ACC112 (cell line): ENCODE data around the gene PXN.
A peak's percentile ranks its signal among the peaks of the same experiment; 100 is the strongest.

ENCODE experiments used
- H2AFZ ChIP-seq: fragments of 200-600 bp; sonication (generic); one replicate; pipeline ENCODE4 v1.6.0; 2017; ENCODE audit warnings: antibody characterized with exemption, low read length; ENCODE audit not compliant: unreplicated experiment
- H3K27ac ChIP-seq: fragments of 200-600 bp; sonication (generic); 2 replicates; pipeline ENCODE4 v1.5.1; 2014; ENCODE audit warnings: low read depth, mild to moderate bottlenecking, antibody characterized with exemption, low read length, moderate library complexity
- H3K27me3 ChIP-seq: fragments of 200-600 bp; sonication (generic); 2 replicates; pipeline ENCODE4 v1.6.1; 2014; ENCODE audit warnings: mild to moderate bottlenecking, antibody characterized with exemption, low read length, moderate library complexity, mixed read lengths; ENCODE audit not compliant: insufficient read depth
- H3K36me3 ChIP-seq: fragments of 200-600 bp; sonication (generic); 2 replicates; pipeline ENCODE4 v1.6.1; 2016; ENCODE audit warnings: mild to moderate bottlenecking, antibody characterized with exemption, low read length, moderate library complexity, mixed read lengths; ENCODE audit not compliant: insufficient read depth
- H3K4me1 ChIP-seq: fragments of 200-600 bp; sonication (generic); one replicate; pipeline ENCODE4 v1.6.1; 2016; ENCODE audit warnings: low read length, mixed read lengths; ENCODE audit not compliant: insufficient read depth, unreplicated experiment, control insufficient read depth
- H3K4me3 ChIP-seq: fragments of 200-600 bp; sonication (generic); 2 replicates; pipeline ENCODE4 v1.5.1; 2014; ENCODE audit warnings: mild to moderate bottlenecking, low read depth, low read length
- H3K79me2 ChIP-seq: fragments of 200-600 bp; sonication (generic); one replicate; pipeline ENCODE4 v1.6.0; 2016; ENCODE audit warnings: low read length; ENCODE audit not compliant: control insufficient read depth, unreplicated experiment, insufficient read depth

The PXN gene

DNA sequence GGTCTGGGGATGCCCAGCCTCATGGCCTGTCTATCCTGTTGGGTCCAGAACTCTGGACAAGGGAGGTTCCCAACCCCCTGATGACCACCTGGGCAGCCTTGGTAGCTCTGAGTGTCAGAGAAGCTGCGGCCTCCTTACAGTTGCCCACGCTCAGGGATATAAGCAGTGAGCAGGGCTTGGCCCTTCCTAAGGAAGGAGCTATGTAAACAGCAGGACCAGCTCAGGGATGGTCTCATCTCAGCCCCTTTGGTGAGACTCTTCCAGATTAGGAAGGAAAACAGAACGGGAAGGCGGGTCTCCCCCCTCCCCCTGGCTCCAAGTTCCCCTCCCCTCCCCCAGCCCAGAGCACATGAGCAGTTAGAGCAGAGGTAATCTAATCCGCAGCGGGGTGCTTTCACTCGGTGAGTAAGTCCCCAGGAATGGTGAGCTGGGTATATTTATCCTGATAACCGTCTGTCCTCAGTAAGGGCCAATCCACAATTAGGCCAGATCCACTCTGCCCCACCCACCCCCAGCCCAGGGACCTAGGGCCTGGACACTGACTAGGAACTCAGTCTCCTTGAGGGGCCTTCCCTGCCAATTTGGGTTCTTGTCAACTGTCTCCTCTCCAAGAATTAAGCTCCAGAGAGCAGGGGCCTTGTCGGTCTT is 35.1 kb downstream of the PXN start:
- peak overlapping the region; percentile 63 for H3K4me3 ChIP-seq
- H3K36me3 ChIP-seq: peaks cover 13% of the 10 kb centered on the region; the same call in 1 of the 2 replicates
- no peaks in the 10 kb centered on the region for H3K27me3 ChIP-seq
- H3K27ac ChIP-seq: peak overlapping the region; percentile 98
- peaks cover 94% of the 10 kb centered on the region for H3K4me1 ChIP-seq
- peaks cover 83% of the 10 kb centered on the region for H3K79me2 ChIP-seq
- no peak overlapping the region for H2AFZ ChIP-seq

DNA sequence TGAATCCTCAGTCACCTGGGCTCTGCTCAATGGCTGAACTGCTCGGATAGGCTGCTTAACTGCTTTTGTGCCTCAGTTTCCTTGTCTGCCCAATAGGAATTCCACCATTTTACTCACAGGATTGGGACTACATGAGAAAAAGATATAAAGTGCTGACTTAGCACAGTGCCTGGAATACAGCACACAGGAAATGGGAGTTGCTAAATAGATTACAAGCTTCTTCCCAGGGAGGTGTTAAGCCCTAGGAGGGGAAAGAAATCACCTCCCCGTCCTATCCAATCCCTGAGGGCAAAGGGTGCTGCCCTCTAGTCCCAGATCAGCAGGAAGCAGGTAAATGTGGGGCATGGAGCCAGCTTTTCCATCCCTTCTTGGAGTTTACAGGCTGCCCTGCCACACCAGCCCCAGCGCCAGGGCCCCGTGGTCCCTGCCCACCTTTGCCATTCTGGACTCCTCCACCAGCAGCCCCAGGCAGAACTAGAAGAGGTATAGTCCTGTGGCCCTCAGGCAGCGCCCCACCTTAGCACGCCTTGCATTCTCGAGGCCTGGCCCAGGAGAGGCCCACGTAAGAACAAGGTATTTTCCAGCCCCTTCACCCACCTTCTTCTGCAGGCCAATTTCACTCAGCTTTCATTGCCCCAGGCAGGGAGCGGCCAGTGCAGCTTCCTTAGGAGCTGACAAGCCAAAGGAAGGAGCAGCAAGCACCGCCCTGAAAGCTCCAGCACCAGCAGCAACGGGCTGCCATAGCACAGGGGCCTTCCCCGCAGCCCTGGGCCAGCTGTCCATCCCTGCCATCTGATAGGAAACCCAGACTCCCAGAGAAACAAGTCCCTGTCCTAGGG is 35.8 kb downstream of the PXN start:
- H3K27ac ChIP-seq: peak overlapping the region; percentile 98
- peaks cover 94% of the 10 kb centered on the region for H3K4me1 ChIP-seq
- peaks cover 86% of the 10 kb centered on the region for H3K79me2 ChIP-seq
- no peak overlapping the region for H2AFZ ChIP-seq
- H3K4me3 ChIP-seq: peak overlapping the region; percentile 46
- no peaks in the 10 kb centered on the region for H3K27me3 ChIP-seq
- peaks cover 13% of the 10 kb centered on the region; the same call in 1 of the 2 replicates for H3K36me3 ChIP-seq

DNA sequence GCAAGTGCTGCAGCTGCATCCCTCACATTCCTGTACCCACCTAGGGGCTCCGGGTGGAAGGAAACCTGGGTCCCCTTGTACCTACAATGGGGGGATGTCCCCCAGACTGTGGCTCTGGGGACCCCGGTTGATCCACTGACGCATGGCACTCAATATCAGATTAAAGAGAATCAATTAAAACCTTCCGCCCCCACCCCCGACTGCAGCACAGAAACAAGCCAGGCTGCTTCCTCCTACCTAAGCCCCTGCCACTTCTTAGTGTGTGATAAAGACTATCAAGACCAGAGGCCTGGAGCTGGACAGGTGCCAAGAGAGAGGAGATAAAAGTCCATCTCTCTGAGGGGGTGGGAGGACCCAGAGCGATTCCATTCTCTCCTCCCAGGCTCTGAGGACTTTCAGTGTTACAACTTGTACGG is 36.5 kb downstream of the PXN start:
- H3K79me2 ChIP-seq: peaks cover 88% of the 10 kb centered on the region
- H3K4me3 ChIP-seq: 0 out of 2 replicates have a peak overlapping the region, but pooled peaks have one; percentile 46
- peak overlapping the region; percentile 98 for H3K27ac ChIP-seq
- H3K4me1 ChIP-seq: peaks cover 96% of the 10 kb centered on the region
- H3K36me3 ChIP-seq: peaks cover 13% of the 10 kb centered on the region; the same call in 1 of the 2 replicates
- H2AFZ ChIP-seq: no peak overlapping the region
- no peaks in the 10 kb centered on the region for H3K27me3 ChIP-seq

DNA sequence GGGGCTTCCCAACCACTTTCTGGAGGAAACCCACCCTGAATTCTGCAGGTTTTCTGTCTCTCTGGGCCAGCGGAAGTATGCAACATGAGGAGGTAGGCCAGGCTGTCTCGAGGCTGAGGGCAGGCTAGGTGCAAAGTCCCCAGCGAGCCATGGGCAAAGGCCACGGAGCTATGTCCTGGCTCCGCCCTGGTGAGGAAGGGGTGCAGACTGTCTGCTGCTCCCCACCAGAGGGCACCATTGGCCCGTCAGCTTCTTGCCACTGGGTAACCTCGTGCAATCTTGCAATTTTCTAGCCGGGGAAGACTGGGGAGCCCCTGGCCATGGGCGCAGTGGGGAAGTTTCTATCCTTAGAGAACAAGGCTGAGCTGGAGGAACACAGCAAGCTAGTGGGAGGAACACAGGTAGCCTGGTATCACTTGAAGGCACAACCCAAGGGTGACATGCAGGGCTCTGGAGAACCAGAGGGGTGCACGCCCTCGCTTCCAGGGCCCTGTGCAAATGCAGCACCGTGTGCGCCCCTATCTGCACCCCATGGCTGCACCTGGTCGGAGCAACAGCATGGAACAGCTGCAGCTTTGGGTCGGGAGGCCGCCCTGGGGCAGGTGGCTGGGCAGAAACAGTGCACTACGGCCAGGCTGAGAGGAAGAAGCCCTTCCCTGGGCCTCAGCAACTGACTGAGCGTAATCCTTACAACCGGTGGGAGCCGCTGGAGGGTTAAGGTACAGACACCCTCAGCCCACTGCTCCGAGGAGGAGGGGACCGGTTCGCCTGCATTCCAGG is 37.0 kb downstream of the PXN start:
- Histone ChIP-seq H2AFZ (no peak overlapping the region), H3K4me1 (peaks cover 96% of the 10 kb centered on the region), H3K4me3 (no peak overlapping the region), H3K36me3 (peaks cover 13% of the 10 kb centered on the region; the same call in 1 of the 2 replicates), H3K27ac (no peak overlapping the region; the same call in 1 of the 2 replicates), H3K79me2 (peaks cover 88% of the 10 kb centered on the region), H3K27me3 (no peaks in the 10 kb centered on the region)

DNA sequence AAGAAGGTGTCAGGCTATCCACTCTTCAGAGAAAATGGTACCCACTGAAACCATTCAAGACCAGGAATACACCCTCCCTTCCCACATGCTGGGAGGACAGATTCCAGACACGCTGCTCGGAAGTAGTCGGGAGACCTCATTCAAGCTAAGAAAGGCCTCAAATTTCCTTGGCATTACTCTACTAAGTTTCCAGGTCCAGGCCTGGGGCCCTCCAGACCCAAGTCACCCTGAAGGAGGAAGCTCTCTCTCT is 37.6 kb downstream of the PXN start:
- Histone ChIP-seq H3K4me3 (no peak overlapping the region), H3K36me3 (peaks cover 13% of the 10 kb centered on the region; the same call in 1 of the 2 replicates), H3K27me3 (no peaks in the 10 kb centered on the region), H3K79me2 (peaks cover 85% of the 10 kb centered on the region), H2AFZ (no peak overlapping the region), H3K4me1 (peaks cover 91% of the 10 kb centered on the region), H3K27ac (no peak overlapping the region; the same call in 1 of the 2 replicates)

DNA sequence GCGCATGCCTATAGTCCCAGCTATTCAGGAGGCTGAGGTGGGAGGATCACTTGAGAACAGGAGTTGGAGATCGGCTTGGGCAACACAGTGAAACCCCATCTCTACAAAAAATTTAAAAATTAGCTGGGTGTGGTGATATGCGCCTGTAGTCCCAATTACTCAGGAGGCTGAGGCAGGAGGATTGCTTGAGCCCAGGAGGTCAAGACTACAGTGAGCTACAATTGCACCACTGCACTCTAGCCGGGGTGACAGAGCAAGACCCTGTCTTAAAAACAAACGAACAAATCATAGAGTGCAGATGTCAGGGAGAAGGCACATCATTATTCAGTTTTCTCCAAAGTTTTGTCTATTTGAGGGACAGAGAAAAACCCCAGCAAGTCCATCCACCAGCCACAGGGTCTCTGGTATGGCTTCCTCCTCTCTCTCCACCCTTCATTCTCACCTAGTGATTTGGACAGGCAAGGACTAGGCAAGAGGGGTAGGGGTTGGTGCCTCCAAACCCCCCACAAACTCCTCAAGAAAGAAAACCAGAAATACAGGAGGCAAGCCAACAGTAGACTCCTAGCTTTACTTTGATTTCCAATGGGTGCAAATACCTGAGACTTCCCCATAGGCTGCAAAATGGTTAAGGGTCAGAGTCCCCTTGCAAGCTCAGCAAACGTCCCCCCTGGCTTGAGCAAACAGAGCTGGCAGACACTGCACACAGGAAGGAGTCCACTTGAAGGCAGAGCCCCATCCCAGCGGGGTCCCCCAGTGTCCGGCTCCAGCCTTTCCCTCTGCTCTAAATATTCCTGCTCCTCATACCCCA is 38.1 kb downstream of the PXN start:
- H3K27ac ChIP-seq: no peak overlapping the region
- H2AFZ ChIP-seq: no peak overlapping the region
- H3K4me3 ChIP-seq: no peak overlapping the region
- H3K4me1 ChIP-seq: peaks cover 86% of the 10 kb centered on the region
- H3K27me3 ChIP-seq: no peaks in the 10 kb centered on the region
- peaks cover 17% of the 10 kb centered on the region; the same call in 1 of the 2 replicates for H3K36me3 ChIP-seq
- peaks cover 85% of the 10 kb centered on the region for H3K79me2 ChIP-seq

DNA sequence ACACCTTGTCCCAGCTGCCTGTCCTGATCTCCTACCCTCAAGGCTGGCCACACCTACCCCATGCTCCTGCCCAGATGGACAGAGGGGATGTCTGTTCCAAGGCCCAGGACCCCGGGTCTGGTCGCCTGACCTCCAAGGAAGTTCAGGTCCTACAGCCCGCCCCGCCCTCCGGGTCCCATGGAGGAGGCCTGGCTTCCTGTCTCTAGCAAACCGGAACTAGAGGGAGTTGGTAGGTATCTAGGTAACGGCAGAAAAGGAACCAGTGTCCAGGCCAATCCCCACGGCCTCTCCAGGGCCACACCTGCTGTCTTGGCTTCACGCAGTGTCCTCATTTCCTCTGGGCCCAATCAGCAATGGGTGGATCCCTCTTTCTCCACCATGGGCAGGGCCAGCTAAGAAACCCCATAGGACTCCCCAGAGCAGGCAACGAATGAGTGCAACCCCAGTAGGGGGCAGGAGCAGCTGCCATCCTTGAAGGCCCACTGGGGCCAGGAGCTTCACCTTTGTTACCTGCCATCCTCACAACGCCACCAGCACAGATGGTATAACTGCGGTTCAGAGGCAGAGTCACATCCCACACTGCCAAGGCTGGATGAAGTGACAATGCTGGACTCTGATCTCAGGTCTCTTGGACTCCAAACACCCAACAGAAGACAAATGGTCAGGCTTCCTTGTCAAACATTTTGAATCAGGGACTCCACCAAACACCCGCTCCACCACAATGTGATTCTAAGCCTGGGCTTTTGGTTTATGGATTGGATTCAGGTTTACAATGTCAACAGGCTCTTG is 39.5 kb downstream of the PXN start:
- Histone ChIP-seq H3K27ac (peak overlapping the region; percentile 52), H3K36me3 (peaks cover 24% of the 10 kb centered on the region; the same call in 1 of the 2 replicates), H3K4me1 (peaks cover 72% of the 10 kb centered on the region), H3K79me2 (peaks cover 94% of the 10 kb centered on the region), H3K27me3 (no peaks in the 10 kb centered on the region), H2AFZ (no peak overlapping the region), H3K4me3 (no peak overlapping the region)

DNA sequence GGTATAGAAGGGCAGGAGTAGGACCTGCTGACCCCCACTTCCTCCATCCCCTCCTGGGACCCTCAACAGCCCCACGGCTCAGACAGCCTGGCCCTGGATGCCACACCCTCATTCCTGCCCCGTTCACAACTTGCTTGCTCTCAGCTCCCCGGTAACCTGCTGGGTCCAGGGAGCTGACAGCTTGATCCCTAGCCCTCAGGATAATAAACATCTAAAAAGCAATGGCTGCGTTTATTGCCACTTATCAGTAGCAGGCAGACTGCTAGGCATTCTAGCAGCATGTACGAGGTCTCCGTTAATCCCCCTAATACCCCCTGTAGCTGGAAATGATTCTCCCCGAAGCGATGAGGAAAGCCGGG is 40.4 kb downstream of the PXN start:
- Histone ChIP-seq H3K4me3 (no peak overlapping the region), H3K4me1 (peaks cover 65% of the 10 kb centered on the region), H3K36me3 (peaks cover 29% of the 10 kb centered on the region; the same call in 1 of the 2 replicates), H3K27ac (peak overlapping the region; percentile 52), H2AFZ (no peak overlapping the region), H3K79me2 (peaks cover 90% of the 10 kb centered on the region), H3K27me3 (no peaks in the 10 kb centered on the region)

DNA sequence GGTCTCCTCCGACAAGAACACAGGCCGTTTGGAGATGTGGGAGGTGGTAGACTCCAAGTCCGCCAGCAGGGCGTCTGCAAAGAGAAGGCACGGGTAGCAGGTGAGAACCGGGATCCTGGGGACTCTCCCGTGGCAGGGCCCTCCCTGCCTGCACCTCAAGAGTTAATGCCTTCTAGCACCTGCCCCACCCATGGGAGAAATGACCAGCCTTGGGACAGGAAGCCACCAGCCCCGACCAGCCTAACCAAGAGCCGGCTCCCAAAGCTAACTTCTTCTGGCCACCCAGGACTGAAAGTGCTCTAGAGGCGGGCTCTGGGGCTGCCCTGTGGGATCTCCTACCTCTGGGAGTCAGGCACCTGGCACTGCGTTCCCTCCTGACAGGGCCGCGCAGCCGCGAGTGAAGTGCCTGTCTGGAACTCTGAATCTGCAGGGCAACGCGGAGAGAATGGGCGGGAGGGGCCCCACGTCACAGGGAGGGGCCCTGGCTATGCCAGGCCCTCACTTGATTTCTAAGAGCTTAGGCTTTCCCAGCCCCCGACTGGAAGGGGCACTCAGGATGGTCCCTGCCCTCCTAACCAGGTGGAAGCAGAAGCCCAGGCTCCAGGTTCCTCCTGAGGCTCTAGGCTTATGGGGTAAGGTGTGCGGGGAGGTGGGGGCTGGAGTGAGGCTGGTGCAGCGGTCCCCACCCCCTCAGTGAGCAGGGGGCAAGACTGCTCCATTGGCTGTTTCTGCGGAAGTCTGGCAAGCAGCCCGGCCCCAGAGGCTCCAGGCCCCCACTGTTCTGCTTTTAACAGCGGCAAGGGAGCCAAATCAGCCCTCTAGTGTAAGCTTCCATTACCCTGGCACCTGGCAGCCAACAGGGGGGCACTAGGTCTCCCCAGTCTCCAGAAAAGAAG is 41.0 kb downstream of the PXN start:
- H3K36me3 ChIP-seq: peaks cover 31% of the 10 kb centered on the region; the same call in 1 of the 2 replicates
- H3K27ac ChIP-seq: peak overlapping the region; percentile 52
- no peak overlapping the region for H3K4me3 ChIP-seq
- H2AFZ ChIP-seq: no peak overlapping the region
- no peaks in the 10 kb centered on the region for H3K27me3 ChIP-seq
- peaks cover 59% of the 10 kb centered on the region for H3K4me1 ChIP-seq
- peaks cover 86% of the 10 kb centered on the region for H3K79me2 ChIP-seq
